Heart left ventricle (tissue), 13 donors: ENCODE data around the gene RPL32.

Source experiments
- CTCF ChIP-seq, 12 donors: fragments of 200-600 bp; sonication (generic) in 4 of 12; IDR thresholded peaks; one replicate each; pipeline versions ENCODE4 v1.5.0 to v1.8.0; 2018 to 2022; ENCODE audit warnings: antibody characterized with exemption in 12 of 12, mild to moderate bottlenecking in 5 of 12
- POLR2A ChIP-seq, 2 donors: fragments of 450-650 bp; IDR thresholded peaks; one replicate each; pipeline ENCODE4 v1.6.1; 2017; ENCODE audit warnings: antibody characterized with exemption in 2 of 2, mild to moderate bottlenecking in 2 of 2, moderate library complexity in 2 of 2
- donor health status: ischemic (EF 13 %, LVEDD 7.1; RV severe dilation, severe dysfunction).
- donor health status: DM: no; HTN: yes; CAD: no.
- donor health status: DM: no; HTN: no; CAD: no.
- donor health status: ischemic (EF 25% LVEDD 6.9; RV normal size, moderate dysfunction).
- donor health status: ischemic (EF 25% LVEDD 5.7; RV mildly dilated, moderate dysfunction).
- donor health status: ischemic (EF 35%, LVEDD 5.7; RV mildly dilated, moderate dysfunction).
- donor health status: nonischemic (EF 11% LVEDD 7.7; RV severe dilation, severe dysfunction).
- donor health status: DM: yes; HTN: yes; CAD: no.
- donor health status: PGD.
- donor health status: ischemic (EF 29% LVEDD 5.4; RV normal size, mild dysfunction).
- donor health status: nonischemic (EF 23%, LVEDD 6.1; RV moderate dilation, normal function).

GRCh38 chr3:12816521-12817342, 24.6 kb downstream of the RPL32 start:
- no peak for TF ChIP-seq CTCF (IDR thresholded peaks at IDR 0.05)
- TF ChIP-seq POLR2A (IDR thresholded peaks at IDR 0.05) = no peak
